Measurements from ENCODE around the gene DOK4.

DNA sequence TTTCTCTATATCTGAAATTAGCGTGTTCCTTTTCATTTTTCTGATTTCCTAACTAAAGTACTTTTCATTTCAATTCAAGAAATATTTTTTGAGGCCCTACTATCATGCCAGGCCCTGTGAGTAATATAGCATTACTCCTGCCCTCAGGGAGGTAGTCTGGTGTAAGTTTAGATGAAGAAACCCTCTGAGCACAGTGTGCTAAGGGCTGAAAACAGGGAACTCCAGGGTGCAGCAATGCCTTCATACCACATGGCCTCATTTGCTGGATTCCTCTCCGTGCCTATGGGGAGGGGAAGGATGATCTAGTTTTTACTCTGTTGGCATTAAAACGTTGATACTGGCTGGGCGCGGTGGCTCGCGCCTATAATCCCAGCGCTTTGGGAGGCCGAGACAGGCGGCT lies 34.3 kb downstream of the DOK4 start:
- TF ChIP-seq, protein P1, sequence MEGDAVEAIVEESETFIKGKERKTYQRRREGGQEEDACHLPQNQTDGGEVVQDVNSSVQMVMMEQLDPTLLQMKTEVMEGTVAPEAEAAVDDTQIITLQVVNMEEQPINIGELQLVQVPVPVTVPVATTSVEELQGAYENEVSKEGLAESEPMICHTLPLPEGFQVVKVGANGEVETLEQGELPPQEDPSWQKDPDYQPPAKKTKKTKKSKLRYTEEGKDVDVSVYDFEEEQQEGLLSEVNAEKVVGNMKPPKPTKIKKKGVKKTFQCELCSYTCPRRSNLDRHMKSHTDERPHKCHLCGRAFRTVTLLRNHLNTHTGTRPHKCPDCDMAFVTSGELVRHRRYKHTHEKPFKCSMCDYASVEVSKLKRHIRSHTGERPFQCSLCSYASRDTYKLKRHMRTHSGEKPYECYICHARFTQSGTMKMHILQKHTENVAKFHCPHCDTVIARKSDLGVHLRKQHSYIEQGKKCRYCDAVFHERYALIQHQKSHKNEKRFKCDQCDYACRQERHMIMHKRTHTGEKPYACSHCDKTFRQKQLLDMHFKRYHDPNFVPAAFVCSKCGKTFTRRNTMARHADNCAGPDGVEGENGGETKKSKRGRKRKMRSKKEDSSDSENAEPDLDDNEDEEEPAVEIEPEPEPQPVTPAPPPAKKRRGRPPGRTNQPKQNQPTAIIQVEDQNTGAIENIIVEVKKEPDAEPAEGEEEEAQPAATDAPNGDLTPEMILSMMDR (IDR thresholded peaks at IDR 0.05) = no peak
- no peak for TF ChIP-seq POLR2A (IDR thresholded peaks at IDR 0.05)

Data from heart left ventricle (tissue), 13 donors.